ENCODE results near the gene TTC6.

TTC6 gene

DNA sequence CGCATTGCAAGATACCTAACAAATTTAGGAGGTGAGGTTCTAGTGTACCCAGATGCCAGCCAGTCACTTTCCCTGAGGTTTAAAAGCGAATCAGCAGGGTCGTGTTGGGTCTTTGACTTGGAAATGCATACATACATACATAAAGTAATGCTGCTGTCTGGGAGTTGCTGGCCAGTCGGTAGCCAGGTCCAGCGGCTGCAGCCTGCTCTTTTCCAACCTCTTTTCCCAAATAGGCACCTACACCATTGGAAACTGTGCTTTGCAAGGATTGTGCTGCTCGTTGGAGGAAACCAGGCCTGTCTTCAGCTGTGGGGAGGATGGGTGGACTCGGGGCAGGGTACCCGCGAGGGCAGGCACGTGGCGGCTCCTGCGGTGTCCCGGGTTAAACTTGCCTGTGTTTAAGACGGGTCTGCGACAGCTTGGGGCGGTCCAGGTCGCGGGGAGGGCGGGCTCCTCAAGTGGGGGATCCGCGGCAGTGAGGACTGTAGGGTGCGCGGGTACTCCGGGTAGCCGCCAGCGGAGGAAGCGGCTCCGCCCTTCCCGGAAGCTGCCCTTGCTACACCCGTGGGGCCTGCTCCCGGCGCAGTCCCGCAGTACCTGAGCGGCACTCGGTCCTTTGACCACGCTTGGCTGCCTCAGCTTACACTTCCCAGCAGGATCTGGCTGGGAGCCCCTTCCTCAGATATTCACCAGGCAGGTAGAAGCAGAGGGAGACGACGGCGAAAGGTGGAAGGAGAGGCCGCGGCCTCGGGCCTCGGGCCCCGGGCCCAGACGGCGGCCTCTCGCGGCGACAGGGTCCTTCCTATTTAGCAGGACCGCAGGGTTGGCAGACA is 2.7 kb downstream of the TTC6 start:
- DNase-seq, result no peak

GRCh38 chr14:37598747-37599506 is 3.5 kb downstream of the TTC6 start:
- no peak for DNase-seq

- DNase-seq, result no peak
These were observed 4.3 kb downstream of the TTC6 start for GRCh38 chr14:37599507-37600368.

DNA sequence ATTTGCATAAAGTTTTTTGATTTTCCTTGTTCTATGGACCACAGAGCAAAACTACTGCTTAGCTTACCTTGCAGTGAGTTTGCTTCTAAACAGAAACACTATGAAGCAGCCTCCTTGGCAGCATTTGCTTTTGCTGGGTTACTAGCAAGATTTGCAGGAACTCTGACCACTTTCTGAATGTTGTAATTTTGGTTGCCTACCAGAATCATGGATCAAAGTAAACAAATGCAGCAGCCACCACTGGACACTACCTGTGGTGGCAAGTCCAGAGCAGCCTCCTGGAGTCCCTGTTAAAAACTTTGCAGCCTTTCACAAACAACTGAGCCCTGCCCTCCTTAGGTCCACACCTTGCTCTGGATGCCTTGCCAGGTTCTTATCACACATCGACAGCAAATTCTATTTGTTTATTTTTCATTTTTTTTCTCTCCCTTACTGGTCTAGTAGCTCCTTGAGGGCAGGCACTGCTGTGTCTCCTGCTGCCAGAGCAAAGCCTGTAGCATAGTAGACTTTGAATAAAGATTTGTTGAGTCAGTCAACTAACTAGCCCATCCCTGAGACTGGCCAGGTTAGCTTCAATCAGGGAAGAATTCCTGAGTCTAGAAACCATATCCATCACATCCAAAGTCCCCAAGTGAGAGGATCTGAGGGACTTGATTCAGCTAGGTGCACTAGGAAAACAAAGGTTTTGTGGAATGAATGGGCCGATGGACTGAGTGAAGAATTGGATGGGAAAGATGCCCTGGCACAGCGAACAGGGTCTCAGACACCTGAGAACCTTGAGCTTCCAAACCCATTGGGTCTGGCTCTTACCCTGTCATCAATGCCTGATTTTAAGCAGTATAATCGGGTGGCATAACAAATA is 5.7 kb downstream of the TTC6 start:
- DNase-seq, result no peak

DNA sequence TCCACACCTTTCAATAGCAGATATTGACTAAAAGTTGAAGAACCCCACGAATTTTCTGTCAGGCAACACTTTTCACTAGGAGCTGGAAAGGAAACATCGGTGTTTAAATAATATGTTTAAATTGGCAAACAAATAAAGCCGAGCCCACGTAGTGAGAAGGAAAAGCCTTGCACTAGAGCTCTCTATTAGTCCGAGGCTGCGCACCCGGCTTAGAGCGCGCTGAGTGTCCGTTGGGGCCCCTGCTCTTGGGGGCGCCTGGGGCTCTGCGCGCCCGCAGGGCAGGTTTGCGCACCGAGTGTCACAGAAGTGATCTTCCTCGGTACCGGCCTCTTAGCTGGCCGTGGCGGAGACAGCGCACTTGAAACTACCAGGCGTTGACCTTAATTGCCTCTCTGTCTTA is 6.4 kb downstream of the TTC6 start:
- no peak for DNase-seq

DNA sequence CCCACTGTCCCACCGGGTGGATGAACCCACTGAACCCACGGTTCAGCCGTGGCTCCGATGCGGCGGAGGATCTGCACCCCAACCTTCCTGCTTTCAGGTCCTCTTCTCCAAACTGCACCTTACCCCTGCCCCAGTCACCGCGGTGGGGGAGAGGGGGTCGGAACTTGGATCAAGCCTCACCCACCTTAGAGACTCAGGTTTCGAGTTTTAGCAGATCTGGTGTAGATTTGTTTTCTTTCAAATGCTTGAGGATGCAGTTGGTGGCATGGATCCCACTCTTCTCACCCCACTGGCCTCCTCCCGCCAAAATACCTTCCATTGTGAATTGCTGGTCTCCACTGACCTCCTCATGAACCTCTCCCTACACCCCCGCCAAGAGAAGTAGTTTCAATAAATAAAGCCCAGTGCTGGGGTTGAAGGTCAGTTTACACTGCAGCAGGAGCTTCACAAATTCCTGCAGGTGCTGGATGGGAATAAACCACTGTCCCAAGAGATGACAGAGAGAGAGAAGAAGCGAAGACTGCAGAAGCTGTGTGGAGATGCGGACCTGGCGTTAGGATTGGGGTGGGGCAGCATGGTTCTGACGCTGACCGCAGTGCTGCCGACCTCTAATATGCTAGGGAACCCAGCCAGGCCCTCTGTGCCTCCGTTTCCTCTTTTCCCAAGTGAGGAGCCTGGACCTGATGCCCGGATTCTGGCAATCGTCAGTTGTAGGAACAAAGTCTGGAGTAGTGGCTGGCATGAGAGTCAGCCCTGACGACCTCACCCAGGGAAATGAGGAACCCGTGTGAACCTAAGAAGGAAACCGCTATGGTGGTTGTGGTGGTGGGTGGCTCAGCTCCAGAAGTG is 7.4 kb downstream of the TTC6 start:
- DNase-seq, result no peak

DNA sequence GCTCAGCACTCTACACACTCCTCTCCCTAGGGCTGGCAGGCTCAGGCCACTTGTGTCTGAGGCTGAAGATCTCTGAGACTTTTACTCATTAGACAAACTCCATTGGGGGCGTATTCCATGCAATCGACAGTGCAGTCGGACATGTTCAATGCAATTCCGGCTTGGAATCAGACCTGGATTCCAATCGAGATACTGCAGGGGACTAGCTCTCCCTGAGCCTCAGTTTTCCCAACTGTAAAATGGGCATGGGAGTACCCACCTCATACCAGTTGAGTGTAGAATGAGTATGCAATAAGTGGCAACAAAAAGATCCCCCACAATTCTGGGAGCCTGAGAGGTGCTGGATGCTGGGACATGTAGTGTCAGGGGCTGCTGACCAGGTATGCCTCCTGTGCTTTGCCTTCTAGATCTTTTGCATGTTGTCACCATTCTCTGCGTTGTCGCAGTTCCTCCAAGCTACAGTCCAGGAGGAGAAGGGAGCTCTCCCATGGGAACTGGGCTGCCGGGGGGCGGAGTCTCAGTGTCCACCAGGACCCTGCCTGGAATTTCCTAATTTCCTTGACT is 8.3 kb downstream of the TTC6 start:
- DNase-seq, result no peak

DNA sequence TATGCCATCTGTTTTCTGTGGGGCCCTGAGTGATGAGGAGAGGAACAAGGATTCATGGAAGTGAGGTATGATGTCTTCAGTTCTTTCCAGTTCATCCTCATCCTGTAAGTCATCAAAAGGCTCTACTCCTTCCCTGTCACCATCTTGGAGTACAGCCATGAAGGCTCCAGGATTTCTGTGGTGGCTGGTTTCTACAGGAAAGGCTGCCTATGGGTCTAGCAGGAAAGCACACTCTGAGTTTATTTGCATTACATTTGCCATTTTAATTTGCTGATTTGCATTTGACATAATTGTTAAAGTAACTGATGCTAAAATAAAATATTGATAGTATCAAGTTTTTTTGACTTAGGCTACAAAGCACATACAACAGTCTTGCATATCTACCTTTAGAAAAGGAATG is 11.2 kb downstream of the TTC6 start:
- DNase-seq, result no peak

DNA sequence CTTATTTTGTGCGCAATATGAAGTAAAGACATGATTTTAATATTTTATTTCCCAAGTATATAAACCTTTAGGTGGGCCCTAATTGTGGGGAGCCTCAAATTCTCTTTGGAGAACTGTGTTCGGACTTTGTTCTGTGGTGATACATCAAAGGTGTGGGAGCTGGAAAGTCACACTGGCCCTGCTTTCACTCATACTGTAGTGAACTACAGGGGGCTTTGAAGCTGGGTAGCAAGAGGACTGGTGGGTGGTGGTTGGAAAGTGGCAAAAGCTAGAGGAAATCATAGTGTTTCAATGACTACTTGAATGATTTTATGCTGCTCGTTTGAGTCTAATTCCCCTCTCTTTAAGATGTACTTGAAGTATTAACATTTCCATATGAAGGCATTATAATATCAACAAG is 13.2 kb downstream of the TTC6 start:
- DNase-seq, result no peak

- no peak for DNase-seq
These were observed 15.6 kb downstream of the TTC6 start for GRCh38 chr14:37610945-37611523.

GRCh38 chr14:37615582-37616289 is 20.3 kb downstream of the TTC6 start:
- no peak for DNase-seq

DNA sequence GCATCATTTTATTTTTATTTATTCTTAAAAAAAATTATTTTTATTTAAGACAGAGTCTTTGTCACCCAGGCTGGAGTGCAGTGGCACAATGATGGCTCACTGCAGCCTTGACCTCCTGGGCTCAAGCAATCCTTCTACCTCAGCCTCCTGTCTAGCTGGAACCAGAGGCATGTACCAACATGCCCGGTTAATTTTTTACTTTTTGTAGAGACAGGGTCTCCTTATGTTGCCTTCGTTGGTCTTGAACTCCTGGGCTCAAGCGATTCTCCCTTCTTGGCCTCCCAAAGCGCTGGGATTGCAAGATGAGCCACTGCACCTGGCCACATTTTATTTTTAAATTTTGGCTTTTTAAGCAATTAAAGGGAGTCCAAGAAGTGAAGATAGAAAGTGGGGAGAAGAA is 21.4 kb downstream of the TTC6 start:
- no peak for DNase-seq

DNA sequence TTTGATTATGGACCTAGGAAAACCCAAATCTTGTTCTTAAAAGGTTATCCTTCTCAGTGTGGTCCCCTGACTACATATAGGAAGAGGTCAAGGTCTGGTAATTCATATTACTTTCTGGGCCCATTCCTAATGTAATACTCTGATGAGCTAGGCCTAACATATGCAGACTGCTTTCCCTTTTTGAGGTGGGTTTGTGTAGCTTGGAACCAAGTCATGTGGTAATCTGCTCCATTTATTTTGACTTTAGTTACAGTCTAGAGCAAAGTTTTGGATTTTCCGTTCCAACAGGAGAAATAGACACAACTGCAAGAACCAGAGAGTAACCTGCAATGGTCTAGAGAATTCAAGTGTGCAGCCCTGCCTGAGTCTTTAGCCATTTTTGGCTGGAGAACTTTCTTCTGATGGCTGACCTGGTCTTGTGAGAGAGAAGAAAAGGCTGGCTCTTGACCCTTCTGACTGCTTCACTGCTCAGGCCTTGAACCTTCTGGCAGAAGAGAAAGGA is 22.5 kb downstream of the TTC6 start:
- no peak for DNase-seq

DNA sequence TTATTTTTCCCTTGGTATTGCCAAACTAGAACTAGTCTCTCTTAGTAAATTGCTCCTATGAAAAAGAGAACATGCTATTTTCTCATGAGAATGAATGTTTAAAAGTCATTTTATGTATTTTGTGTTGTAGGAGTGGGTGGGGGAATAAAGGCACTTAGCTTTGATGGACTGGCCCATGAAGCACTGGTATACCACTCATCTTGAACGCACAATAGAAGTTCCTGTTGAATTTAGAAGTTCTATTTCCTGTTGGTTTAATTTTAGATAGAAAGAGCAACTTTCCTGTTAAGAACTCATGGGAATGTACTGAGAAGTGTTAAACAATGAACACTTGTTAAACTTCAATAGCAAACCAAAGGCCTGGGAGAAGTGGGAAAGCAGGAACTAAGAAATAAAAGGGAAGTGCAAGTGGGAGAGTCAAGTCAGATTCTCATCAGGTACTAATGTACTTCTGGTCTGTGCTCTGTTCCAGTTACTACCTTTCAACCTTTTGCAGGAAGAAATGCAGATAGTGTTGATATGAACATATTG is 23.1 kb downstream of the TTC6 start:
- no peak for DNase-seq

GRCh38 chr14:37620856-37621255 is 25.4 kb downstream of the TTC6 start:
- DNase-seq, result no peak

DNA sequence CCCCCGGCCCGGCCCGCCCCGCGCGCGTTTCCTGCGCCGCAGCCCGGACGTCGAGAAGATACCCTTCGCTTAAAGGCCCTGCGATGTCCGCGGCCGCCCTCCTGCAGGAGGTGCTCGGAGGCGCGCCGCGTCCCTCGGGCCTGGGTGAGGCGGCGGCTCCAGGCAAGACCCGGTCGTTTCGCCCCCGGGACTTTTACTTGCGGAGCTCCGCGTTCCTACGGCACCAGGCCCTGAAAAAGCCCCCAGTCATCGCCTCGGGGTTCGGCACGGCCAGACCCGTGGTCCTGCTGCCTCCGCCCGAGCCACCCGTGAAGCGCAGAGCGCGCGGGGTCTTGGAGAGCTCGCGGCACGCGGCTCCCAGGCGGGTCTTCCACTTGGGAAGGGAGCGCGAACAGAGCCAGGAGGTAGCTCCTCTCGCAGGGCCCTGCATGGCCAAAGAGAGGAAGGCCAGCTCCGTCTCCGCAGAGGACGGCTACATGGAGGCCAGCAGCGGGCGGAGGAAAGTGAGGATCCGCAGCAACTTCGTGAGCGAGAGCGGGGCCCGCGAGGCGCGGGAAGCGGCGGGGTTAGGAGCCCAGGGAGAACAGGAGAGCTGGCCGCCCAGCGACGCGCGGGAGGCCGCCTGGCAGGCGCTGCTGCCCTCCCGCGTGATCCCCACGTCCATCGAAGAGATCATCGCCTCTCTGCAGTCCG is 26.9 kb downstream of the TTC6 start:
- no peak for DNase-seq

DNA sequence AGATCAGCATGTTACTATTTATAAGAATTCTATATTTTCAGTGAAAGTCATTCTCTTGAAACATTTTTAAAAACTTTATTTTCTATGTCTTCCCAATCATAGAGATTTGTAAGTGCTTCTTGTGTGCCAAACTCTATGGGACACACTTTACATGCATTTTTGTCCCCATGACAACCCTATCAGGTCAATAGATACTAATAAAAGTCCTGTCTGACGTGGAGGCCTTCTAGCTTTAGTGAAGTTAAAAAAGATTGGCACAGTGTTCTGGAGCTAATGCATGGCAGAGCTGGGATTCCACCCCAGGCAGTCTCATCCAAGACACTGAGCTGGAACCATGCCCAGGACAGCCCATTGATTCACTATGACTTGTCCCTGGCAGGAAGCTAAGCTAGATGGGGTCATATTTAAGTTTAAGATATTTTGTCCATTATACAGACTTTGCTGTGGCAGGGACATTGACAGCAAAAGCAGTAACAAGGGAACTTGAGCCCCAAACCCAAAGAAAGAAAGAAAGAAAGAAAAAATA is 28.1 kb downstream of the TTC6 start:
- no peak for DNase-seq

- DNase-seq, result no peak
These were observed 28.5 kb downstream of the TTC6 start for GRCh38 chr14:37623971-37624370.

Measured in stimulated activated naive CD4-positive, alpha-beta T cell (primary cell).